GM12873 (cell line): Measurements from ENCODE around the gene RAB14.
A peak's percentile ranks its signal among the peaks of the same experiment; 100 is the strongest.

Source experiments
- TF ChIP-seq, protein P1 (sequence below): IDR thresholded peaks from 2 replicates; pipeline ENCODE4 v1.5.1; 2012; ENCODE audit warnings: low read depth, mild to moderate bottlenecking, moderate library complexity, low read length, control low read depth; ENCODE audit not compliant: insufficient read depth; ENCODE audit errors: missing control alignments

Gene RAB14

DNA sequence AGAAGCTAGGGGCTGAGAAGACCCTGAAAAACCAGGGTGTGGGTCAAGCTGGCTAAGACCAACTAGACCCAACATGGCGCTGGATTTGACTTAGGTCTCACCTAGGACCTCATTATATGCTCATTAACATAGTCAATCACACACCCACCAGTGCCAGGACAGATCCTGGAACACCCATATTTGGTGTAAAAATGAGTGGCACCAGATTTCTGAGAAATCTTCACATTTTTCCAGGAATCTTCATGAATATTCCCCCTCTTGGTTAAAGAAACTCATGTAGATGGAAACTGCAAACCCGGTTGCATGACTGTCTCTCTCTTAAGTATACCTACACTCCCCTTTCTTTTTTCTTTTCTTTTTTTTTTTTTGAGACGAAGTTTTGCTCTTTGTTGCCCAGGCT, 17.9 kb upstream of the RAB14 start:
- TF ChIP-seq, protein P1, sequence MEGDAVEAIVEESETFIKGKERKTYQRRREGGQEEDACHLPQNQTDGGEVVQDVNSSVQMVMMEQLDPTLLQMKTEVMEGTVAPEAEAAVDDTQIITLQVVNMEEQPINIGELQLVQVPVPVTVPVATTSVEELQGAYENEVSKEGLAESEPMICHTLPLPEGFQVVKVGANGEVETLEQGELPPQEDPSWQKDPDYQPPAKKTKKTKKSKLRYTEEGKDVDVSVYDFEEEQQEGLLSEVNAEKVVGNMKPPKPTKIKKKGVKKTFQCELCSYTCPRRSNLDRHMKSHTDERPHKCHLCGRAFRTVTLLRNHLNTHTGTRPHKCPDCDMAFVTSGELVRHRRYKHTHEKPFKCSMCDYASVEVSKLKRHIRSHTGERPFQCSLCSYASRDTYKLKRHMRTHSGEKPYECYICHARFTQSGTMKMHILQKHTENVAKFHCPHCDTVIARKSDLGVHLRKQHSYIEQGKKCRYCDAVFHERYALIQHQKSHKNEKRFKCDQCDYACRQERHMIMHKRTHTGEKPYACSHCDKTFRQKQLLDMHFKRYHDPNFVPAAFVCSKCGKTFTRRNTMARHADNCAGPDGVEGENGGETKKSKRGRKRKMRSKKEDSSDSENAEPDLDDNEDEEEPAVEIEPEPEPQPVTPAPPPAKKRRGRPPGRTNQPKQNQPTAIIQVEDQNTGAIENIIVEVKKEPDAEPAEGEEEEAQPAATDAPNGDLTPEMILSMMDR = no peak

DNA sequence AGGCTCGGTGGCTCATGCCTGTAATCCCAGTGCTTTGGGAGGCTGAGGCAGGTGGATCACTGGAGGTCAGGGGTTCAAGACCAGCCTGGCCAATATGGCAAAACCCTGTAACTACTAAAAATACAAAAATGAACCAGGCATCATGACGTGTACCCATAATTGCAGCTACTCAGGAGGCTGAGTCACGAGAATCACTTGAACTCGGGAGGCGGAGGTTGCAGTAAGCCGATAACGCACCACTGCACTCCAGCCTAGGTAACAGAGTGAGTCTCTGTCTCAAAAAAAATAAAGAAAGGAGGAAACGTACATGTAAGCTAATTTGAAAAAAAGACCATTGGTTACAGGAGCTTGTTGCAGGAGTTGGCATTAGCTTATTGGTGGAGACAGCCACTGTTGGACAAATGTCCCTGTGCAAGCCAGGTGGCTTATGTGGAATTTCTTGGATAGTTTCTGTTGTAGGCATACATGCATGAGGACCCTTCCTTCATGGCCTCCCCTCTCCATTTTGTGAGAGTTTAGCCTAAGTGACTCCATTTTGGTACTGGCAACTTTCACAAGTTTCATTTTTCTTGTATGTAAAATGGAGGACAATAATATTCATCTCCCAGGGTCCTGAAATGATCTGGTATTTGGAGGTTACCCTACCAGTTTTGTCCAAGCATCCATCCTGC, 16.8 kb upstream of the RAB14 start:
- TF ChIP-seq, protein P1 = no peak

DNA sequence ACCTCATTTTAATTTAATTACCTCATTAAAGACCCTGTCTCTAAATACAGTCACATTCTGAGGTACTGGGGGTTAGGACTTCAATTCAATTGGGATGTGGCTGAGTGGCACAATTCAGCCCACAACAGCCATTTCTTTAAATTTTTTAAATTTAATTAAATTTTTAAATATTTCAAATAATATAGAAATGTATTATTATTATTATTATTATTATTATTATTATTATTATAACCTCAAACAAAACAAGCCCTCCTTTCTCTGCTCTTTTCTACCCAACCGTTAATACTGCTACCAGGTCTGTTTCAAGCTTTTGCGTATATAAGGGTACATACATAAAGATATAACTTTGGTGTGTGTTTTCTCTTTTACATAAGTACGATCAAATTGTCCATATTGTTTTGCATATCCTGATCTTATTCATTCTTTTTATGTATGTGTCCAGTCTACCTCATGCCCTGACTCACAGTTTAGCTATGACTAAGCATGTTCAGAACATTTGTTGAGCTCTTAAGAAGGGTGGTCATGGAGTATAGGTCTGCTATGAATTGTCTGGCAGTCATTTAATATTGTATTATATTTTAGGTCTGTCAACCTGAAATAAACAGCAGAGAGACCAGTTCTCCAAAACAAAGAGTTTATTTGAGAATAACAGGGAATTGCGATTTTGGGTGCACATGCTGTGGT, 16.1 kb upstream of the RAB14 start:
- TF ChIP-seq, protein P1 = no peak

DNA sequence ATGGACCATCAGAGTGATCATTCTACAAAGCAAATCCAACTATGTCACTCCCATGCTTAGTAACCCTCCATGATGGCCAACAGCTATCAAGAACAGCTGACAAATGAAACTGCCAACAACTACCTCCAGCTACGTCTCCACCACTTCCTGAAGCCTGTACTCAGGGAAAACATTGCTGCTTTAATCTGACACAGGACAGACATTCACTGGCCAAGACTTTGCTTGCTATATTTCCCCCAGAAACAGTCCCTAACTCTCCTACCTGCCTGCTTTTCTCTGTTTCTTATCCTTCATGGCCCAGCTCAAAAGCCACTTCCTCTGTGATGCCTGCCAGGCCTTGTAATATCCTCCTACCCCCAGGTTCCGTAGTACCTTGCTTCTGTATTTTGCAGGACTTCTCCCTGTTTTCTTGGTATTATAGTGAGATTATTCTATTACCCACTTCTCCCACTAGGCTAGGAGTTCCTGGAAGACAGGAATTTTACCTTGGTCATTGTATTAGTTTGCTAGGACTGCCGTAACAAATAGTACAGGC, 14.7 kb upstream of the RAB14 start:
- TF ChIP-seq, protein P1 = no peak

DNA sequence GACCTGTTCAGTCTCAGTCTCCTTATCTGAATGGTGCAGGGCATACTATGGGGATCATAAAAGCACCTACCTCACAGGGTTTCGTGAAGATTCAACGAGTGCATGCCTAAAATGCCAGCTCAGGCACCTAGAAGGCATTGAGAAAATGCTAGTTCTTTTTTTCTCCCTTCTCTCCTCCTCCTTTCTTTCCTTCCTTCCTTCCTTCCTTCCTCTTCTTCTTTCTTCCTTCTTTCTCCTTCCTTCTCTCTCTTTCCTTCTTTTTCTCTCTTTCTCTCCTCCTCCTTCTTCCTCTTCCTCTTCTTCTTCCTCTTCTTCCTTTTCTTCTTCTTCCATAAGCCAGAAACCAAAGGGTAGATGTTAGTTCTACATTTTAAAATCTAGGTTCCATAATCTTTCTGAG, 12.3 kb upstream of the RAB14 start:
- TF ChIP-seq, protein P1 = no peak

DNA sequence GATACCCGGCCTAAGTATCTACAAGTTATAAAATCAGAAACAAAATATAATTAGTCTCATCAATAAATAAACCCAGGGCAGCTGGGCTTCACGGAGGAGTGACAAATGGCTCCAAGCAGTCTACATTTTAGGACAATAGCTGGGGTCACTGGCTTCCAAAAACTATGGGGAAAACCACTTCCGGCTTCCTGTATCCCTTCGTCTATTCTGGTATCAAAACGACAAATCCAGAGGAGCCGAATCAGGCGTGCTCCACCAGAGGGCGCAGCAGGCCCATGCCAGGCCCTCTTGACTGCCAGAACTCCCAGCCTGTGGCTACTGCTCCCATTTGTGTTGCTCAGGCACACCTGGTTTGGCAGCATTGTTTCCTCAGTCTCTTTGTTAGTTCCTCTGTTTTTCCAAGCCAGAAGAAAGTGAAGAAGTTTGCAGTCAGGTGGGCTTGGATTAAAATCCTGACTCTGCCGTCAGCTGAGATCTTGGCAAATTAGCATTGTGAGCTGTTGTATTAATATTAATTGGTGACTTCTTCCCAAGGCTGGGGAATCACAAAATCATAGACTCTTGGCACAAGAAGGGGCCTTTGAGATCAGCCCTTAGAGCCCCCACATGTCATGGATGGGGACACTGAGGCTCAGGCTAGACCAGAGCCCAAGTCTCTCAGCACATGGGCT, 11.6 kb upstream of the RAB14 start:
- TF ChIP-seq, protein P1 = peak; percentile 98

DNA sequence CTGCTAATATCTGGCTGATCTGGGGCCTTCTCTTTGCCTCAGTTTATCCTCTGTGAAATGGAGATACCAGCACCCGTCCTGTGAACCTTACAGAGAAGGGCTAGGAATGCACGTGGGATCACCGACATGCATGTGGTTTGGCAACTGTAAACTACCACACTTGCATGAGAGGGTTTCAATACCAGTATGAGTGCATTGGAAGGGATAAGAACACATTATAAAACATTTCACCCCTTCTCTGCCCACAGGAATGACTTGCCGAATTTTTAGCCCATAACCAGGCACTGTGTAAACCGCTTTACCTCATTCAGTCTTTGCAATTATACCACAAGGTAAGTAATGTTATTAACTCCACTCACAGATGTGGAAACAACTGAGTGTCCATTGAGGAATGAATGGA, 8.9 kb upstream of the RAB14 start:
- TF ChIP-seq, protein P1 = no peak
